ENCODE data around the gene TPD52L1.

TPD52L1 gene

GRCh38 chr6:125213939-125214338 lies 60.4 kb downstream of the TPD52L1 start:
- no peak for DNase-seq

GRCh38 chr6:125215252-125215819 lies 61.8 kb downstream of the TPD52L1 start:
- DNase-seq: no peak

GRCh38 chr6:125216015-125216414 lies 62.4 kb downstream of the TPD52L1 start:
- no peak for DNase-seq

- no peak for DNase-seq
Observed at GRCh38 chr6:125217369-125217768, 63.8 kb downstream of the TPD52L1 start.

- DNase-seq: no peak
Observed at GRCh38 chr6:125217992-125218391, 64.4 kb downstream of the TPD52L1 start.

- no peak for DNase-seq
Observed at GRCh38 chr6:125219361-125219895, 65.9 kb downstream of the TPD52L1 start.

GRCh38 chr6:125220712-125221111 lies 67.1 kb downstream of the TPD52L1 start:
- no peak for DNase-seq

GRCh38 chr6:125222531-125223455 lies 69.2 kb downstream of the TPD52L1 start:
- no peak for DNase-seq

GRCh38 chr6:125224231-125224861 lies 70.8 kb downstream of the TPD52L1 start:
- DNase-seq: no peak

GRCh38 chr6:125227244-125227643 lies 73.7 kb downstream of the TPD52L1 start:
- DNase-seq: no peak

- no peak for DNase-seq
Observed at GRCh38 chr6:125228981-125229479, 75.5 kb downstream of the TPD52L1 start.

GRCh38 chr6:125230674-125231073 lies 77.1 kb downstream of the TPD52L1 start:
- DNase-seq: no peak

- no peak for DNase-seq
Observed at GRCh38 chr6:125231133-125231532, 77.6 kb downstream of the TPD52L1 start.

- no peak for DNase-seq
Observed at GRCh38 chr6:125231574-125232343, 78.2 kb downstream of the TPD52L1 start.

GRCh38 chr6:125232466-125232865 lies 78.9 kb downstream of the TPD52L1 start:
- DNase-seq: no peak

- no peak for DNase-seq
Observed at GRCh38 chr6:125233202-125233601, 79.6 kb downstream of the TPD52L1 start.

GRCh38 chr6:125236536-125237327 lies 83.2 kb downstream of the TPD52L1 start:
- no peak for DNase-seq

- no peak for DNase-seq
Observed at GRCh38 chr6:125237764-125238163, 84.2 kb downstream of the TPD52L1 start.

GRCh38 chr6:125245109-125245508 lies 91.5 kb downstream of the TPD52L1 start:
- DNase-seq: no peak

GRCh38 chr6:125245523-125246264 lies 92.1 kb downstream of the TPD52L1 start:
- DNase-seq: no peak

GRCh38 chr6:125246566-125246965 lies 93.0 kb downstream of the TPD52L1 start:
- no peak for DNase-seq
